ENCODE data around the gene PUS10. TPM values are rescaled to one million over a fixed set of nuclear protein-coding genes. Genes with fewer than 3 reads are reported as not detected.
A peak's percentile ranks its signal among the peaks of the same experiment; 100 is the strongest.

The PUS10 gene
- total RNA-seq, 4 donors from 2014 or later = 11.8 to 20.6 (median 16.2) TPM

- Histone ChIP-seq H3K27me3 (no peaks in the 10 kb centered on the region), H3K9me3 (no peaks in the 10 kb centered on the region), H3K27ac (no peak overlapping the region), H3K36me3 (no peaks in the 10 kb centered on the region), H3K4me1 (no peaks in the 10 kb centered on the region), H3K4me3 (replicated peaks in 1 of 3) (no peak overlapping the region)
- TF ChIP-seq, protein P1, sequence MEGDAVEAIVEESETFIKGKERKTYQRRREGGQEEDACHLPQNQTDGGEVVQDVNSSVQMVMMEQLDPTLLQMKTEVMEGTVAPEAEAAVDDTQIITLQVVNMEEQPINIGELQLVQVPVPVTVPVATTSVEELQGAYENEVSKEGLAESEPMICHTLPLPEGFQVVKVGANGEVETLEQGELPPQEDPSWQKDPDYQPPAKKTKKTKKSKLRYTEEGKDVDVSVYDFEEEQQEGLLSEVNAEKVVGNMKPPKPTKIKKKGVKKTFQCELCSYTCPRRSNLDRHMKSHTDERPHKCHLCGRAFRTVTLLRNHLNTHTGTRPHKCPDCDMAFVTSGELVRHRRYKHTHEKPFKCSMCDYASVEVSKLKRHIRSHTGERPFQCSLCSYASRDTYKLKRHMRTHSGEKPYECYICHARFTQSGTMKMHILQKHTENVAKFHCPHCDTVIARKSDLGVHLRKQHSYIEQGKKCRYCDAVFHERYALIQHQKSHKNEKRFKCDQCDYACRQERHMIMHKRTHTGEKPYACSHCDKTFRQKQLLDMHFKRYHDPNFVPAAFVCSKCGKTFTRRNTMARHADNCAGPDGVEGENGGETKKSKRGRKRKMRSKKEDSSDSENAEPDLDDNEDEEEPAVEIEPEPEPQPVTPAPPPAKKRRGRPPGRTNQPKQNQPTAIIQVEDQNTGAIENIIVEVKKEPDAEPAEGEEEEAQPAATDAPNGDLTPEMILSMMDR (IDR thresholded peaks at IDR 0.05) = no peak
- TF ChIP-seq POLR2A (IDR thresholded peaks at IDR 0.05) = no peak
- WGBS, 2 donors = 82 to 84% methylated on average over 5 of the region's 5 CpGs
- intact Hi-C loops (cut with DNase I) = no loop called here
- DNase-seq = no peak
Measured at GRCh38 chr2:60973705-60974104, 44.4 kb downstream of the PUS10 start.

- H3K4me3 ChIP-seq (replicated peaks in 1 of 3) = no peak overlapping the region
- H3K9me3 ChIP-seq = no peaks in the 10 kb centered on the region
- no peak overlapping the region for H3K27ac ChIP-seq
- intact Hi-C loops (cut with DNase I) = no loop called here
- no peaks in the 10 kb centered on the region for H3K36me3 ChIP-seq
- no peak for DNase-seq
- no peaks in the 10 kb centered on the region for H3K27me3 ChIP-seq
- TF ChIP-seq, protein P1 (IDR thresholded peaks at IDR 0.05) = no peak
- TF ChIP-seq POLR2A (IDR thresholded peaks at IDR 0.05) = no peak
- H3K4me1 ChIP-seq = no peaks in the 10 kb centered on the region
- WGBS, 2 donors = 90 to 97% methylated on average over 24 to 28 of the region's 32 CpGs
Measured at GRCh38 chr2:60972889-60973656, 45.0 kb downstream of the PUS10 start.

GRCh38 chr2:60966507-60967405 is 51.3 kb downstream of the PUS10 start:
- 58 to 70% methylated on average over 1 of the region's 1 CpG for WGBS, 2 donors
- DNase-seq = no peak

DNA sequence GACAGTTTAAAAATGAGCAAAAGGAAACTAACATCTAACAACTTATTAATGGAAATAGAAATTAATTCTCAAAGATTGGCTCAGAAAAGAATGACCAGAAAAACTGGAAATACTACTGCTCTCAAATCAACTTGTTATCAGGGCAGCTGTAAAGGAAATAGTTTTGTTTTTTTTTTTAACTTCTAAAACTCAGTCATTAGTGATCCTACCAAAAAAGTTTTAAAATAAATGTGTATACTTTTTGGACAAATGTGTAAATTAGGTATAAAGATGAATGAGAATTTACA is 52.6 kb downstream of the PUS10 start:
- Histone ChIP-seq H3K9me3 (no peaks in the 10 kb centered on the region), H3K36me3 (no peaks in the 10 kb centered on the region), H3K4me3 (replicated peaks in 1 of 3) (no peak overlapping the region), H3K27ac (peak overlapping the region in 1 of 3 donors; percentile 40), H3K27me3 (no peaks in the 10 kb centered on the region), H3K4me1 (peaks cover 5 to 21% of the 10 kb centered on the region in 2 donors)
- TF ChIP-seq, protein P1 (IDR thresholded peaks at IDR 0.05) = no peak
- TF ChIP-seq POLR2A (IDR thresholded peaks at IDR 0.05) = no peak
- intact Hi-C loops (cut with DNase I) = no loop called here
- no peak for DNase-seq

More at GRCh38 chr2:60966507-60967405, 51.3 kb downstream of the PUS10 start:
- Histone ChIP-seq H3K9me3 (no peaks in the 10 kb centered on the region), H3K36me3 (no peaks in the 10 kb centered on the region), H3K4me3 (replicated peaks in 1 of 3) (no peak overlapping the region), H3K4me1 (peaks cover 0 to 13% of the 10 kb centered on the region in 2 donors), H3K27me3 (no peaks in the 10 kb centered on the region), H3K27ac (no peak overlapping the region)
- intact Hi-C loops (cut with DNase I) = no loop called here
- TF ChIP-seq, protein P1 (IDR thresholded peaks at IDR 0.05) = no peak
- no peak for TF ChIP-seq POLR2A (IDR thresholded peaks at IDR 0.05)
